ENCODE data around the gene BTN2A1. TPM values are rescaled to one million over a fixed set of nuclear protein-coding genes. Genes with fewer than 3 reads are reported as not detected.
A peak's percentile ranks its signal among the peaks of the same experiment; 100 is the strongest.
"Not testable (repeated sequence)": the region's sequence is repeated elsewhere in the genome, so short reads cannot be mapped to it uniquely, and the experiment has no call there.

The BTN2A1 gene
- total RNA-seq, result 8.6 and 11.7 TPM in 2 replicates

DNA sequence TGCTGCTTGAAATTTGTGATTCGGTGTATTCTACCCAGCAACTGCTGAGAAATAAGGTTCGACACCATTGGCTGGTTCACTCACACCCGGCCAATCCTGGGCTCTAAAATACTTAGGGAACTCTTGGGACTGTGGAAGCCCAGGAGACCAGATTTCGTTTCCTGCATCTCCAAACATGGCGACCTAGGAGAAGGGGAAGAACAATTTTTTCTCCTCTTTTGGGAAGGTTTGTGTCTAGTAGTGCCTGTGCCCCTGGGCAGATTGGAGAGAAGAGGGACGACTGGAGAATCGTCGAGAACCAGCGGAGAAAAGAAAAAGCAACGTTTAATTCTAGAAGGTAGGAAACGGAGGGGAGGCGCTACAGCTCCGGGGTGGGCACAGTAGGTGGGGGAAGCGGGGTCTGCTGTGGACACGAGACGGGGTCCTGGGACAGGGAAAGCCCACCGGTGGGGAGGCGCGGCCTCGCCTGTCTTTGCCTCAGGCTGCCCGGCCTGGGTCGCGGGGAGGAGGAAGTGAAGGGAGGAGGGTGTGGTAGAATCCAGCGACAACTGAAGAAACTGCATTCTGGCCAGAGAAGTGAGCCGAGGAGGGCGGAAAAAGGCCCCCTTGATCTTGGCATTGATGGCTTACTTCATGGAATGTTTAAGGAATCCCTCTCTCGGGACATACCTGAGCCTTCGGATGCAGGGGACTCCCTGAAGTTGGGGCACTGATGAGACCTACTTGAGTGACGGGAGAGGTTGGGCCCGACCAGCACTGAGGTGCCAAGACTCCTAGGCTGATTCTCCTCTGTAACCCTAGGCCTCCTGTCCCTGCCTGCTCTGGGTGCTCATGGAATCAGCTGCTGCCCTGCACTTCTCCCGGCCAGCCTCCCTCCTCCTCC, at the start of gene BTN2A1:
Gene BTN2A1, plus strand, starts transcription at position 150 of the 883 bp plus-strand sequence. Its CDS starts 682 bp downstream, at position 832.
- DNase-seq (ENCODE audit: low read depth, low spot score), result peak; percentile 85

GRCh38 chr6:26408828-26409730, 48.7 kb upstream of the BTN2A1 start:
- no peak for DNase-seq (ENCODE audit: low read depth, low spot score)

DNA sequence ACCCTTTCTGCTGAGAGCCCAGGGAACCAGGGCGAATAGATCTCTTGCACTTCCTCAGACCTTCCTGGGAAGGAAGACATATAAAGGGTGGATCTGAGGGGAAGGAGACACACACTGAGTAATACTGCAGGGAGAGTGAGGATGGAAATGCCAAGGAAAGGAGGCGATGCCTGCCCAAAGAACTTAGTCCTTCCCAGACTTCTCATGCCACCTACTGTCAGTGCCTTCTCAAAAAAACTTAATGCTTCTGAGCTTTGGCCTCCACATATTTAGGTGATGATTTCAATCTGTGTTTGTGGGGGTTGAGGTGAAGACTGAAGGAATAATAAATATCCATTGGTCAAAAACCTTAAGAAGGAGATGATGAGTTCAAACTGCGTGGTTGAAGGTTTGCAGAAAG, 46.0 kb upstream of the BTN2A1 start:
- no peak for DNase-seq (ENCODE audit: low read depth, low spot score)

- no peak for DNase-seq (ENCODE audit: low read depth, low spot score)
Observed at GRCh38 chr6:26412228-26412627, 45.5 kb upstream of the BTN2A1 start.

GRCh38 chr6:26412954-26413353, 44.8 kb upstream of the BTN2A1 start:
- no peak for DNase-seq (ENCODE audit: low read depth, low spot score)

GRCh38 chr6:26414281-26414680, 43.5 kb upstream of the BTN2A1 start:
- DNase-seq (ENCODE audit: low read depth, low spot score), result no peak

- no peak for DNase-seq (ENCODE audit: low read depth, low spot score)
Observed at GRCh38 chr6:26415036-26415614, 42.6 kb upstream of the BTN2A1 start.

GRCh38 chr6:26415791-26416190, 42.0 kb upstream of the BTN2A1 start:
- DNase-seq (ENCODE audit: low read depth, low spot score), result no peak

DNA sequence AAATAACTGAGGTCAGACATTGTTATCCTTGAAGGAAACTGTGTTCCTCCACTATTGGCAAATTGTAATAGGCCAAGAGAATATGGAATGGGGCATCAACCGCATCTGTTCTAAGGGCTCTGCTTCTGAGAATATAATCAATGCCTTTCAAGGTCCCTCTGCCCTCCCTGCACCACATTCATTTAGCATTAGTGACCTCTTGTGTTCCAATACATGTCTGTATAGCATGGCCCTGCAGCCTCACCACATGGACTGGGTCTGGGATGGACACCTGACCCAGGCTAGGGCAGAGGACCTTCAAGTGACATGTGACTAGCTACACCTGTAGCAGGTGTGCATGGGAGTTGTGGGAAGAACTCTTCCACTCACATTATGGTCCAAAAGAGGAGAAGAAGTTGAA, 41.5 kb upstream of the BTN2A1 start:
- DNase-seq (ENCODE audit: low read depth, low spot score), result no peak

DNA sequence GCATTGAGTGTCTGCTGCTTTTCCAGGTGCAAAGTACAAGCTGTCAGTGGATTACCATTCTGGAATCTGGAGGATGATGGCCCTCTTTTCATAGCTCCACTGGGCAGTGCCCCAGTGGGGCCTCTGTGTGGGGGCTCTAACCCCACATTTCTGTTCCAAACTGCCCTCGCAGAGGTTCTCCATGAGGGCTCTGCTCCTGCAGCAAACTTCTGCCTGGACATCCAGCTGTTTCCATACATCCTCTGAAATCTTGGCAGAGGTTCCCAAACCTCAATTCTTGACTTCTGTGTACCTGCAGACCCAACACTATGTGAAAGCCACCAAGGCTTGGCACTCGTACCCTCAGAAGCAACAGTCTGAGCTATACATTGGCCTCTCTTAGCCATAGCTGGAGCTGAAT, 39.7 kb upstream of the BTN2A1 start:
- DNase-seq (ENCODE audit: low read depth, low spot score), result not testable (repeated sequence)

DNA sequence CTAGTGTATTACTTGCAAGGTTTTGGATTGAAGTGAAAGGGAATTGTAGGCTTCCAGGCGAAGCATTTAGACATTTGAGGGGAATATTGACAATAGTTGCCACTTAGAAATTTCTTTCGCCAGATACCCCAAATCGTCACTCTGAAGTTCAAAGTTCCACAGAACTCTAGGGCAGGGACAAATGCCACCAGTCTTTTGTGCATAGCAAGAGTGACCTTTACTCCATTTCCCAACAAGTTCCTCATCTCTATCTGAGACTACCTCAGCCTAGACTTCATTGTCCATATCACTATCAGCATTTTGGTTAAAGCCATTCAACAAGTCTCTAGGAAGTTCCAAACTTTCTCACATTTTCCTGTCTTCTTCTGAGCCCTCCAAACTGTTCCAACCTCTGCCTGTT, 39.0 kb upstream of the BTN2A1 start:
- not testable (repeated sequence) for DNase-seq (ENCODE audit: low read depth, low spot score)

DNA sequence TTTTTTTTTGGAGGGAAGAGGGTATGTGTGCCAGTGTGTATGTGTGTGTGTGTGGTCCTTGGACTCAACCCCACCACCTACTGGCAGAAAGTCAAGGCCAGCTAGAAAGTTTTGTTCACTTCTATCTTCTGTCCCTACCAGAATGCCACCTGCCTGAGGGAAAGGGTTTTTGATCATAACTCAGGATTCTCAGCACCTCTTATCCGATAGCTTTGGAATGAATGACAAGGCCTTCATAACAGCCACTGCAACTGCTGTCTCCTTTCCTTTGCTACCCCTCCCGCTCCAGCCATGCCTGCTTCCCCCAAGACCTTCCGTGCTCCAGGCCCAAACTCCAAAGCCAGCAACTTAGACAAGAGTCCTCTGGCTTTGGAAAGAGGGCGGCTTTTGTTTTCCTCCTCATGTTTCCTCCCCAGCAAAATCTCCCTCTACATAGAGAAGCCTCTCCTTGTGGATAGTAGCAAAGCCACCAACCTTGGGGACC, 37.0 kb upstream of the BTN2A1 start:
- DNase-seq (ENCODE audit: low read depth, low spot score), result no peak

- peak; percentile 78 for DNase-seq (ENCODE audit: low read depth, low spot score)
Observed at GRCh38 chr6:26421259-26422144, 36.3 kb upstream of the BTN2A1 start.

GRCh38 chr6:26422329-26422728, 35.4 kb upstream of the BTN2A1 start:
- no peak for DNase-seq (ENCODE audit: low read depth, low spot score)

GRCh38 chr6:26426691-26427450, 30.9 kb upstream of the BTN2A1 start:
- no peak for DNase-seq (ENCODE audit: low read depth, low spot score)

DNA sequence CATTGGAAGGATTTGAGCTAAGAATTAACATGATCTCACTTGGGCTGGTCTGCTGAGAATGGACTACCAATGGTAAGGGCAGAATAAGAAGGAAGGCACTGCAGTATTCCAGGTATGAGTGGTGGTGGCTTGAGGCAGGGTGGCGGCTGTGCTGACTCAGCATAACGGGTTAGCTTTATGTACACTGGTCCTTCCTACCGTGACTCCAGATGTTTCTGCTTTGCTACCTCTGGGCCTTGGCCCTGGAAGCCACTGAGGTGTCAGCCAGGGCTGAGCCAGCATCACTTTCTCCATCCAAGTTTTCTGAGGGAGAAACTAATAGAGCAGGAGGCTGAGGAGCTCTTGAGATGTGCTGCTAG, 30.3 kb upstream of the BTN2A1 start:
- DNase-seq (ENCODE audit: low read depth, low spot score), result no peak

DNA sequence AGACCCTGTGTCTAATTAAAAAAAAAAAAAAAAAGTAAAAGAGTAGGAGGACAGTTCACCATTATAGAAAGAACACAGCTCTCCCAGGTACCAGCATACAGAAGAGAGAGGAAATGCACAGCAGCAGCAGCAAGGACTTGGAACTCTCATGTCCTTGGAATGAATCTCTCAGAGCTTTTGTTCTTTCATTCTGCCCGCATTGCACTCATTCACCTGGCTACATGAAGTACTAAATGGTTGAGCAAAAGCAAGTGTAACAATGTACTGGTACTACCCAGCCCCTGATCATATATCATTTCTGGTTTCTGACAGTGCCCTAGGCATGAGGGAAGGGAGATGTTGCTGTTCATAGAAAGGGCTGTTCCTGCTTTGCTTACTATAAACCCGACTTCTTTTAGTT, 29.5 kb upstream of the BTN2A1 start:
- no peak for DNase-seq (ENCODE audit: low read depth, low spot score)

GRCh38 chr6:26430787-26431186, 27.0 kb upstream of the BTN2A1 start:
- DNase-seq (ENCODE audit: low read depth, low spot score), result no peak

- DNase-seq (ENCODE audit: low read depth, low spot score), result no peak
Observed at GRCh38 chr6:26431258-26432172, 26.2 kb upstream of the BTN2A1 start.

Measured in pulmonary artery endothelial cell (primary cell).